GM08714 (cell line): ENCODE results near the gene CLN6.

Experiments
- H3K4me3 ChIP-seq: fragments of 200-500 bp; sonication (Bioruptor generic); 2 replicates; pipeline ENCODE4 v1.5.1; 2014; ENCODE audit warnings: mild to moderate bottlenecking, low read length, inconsistent platforms
- ZNF274 ChIP-seq: IDR thresholded peaks from 2 replicates; pipeline ENCODE4 v1.6.1; 2012; ENCODE audit warnings: mild to moderate bottlenecking, low read depth, low read length

Gene CLN6

GRCh38 chr15:68199340-68199739 lies 30.2 kb downstream of the CLN6 start:
- no peak overlapping the region for H3K4me3 ChIP-seq
- no peak for TF ChIP-seq ZNF274

DNA sequence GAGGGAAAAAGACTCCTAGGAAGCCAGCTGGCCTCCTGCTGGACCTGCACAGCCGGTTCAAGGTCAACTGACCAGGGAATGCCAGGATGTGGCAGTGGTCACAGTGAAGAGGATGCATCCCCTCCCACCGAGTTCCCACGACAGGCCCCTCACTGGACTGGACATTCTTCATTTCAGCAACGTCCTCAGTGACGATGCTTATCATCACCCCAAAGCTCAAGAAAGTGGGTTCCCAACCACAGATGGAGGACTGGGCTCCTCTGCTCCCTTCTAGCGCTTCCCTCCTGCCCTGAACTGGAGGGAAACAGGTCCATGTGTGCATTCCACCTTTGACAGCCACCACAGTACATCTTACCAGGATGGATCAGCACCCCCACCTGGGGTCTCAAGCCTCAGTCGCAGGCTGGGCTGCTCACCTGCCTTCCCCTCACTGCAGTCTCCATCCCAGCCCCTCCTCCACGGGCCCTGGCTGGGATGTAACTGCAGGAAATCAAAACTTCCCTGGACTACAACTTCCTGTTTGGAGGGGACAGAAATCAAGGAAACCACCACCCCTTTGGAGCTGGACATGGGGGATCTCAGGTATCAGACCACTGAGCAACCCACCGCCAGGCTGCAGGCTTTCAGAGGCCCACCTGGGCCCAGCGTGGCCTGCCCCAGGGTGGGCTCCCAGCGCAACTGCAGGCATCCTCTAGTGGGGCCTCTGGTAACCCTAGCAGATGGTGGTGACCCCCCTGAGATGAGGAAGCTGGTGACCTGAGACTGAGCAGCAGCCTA lies 31.7 kb downstream of the CLN6 start:
- TF ChIP-seq ZNF274 = no peak
- no peak overlapping the region for H3K4me3 ChIP-seq

GRCh38 chr15:68197170-68197492 lies 32.4 kb downstream of the CLN6 start:
- H3K4me3 ChIP-seq = no peak overlapping the region
- TF ChIP-seq ZNF274 = no peak

DNA sequence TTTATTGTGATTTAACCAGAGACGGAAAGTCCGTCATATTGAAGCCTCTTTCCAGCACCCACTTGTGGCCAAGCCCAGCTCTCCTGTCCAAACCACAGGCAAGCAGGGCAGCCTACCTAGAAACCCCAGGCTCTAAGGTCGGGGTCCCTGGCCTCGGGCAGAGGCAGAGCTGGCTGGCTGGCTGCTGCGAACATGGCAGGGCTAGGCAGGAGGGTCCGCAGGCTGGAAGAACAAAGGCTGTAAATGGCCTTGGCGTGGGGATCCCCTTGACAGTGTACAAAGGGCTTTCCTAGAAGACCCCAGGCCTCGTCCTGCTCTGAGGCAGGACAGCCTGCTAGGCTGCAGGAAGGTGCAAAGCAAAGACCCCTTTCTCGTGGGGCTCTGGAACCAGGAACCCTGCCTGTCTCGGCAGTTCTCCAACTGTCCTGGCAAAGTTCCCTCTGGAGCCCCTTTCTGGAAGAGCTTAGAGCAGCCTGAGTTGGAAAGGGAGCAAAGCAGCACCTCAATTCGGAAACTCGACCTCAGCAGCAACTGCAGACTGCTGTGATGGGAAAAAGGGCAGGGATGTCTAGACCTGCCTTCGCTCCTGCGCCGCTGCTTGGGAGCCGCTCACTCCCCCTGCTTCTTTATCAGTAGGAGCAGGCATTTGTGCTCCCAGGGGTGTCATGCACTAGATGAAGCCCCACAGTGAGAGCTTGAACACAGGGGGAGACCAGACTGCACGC lies 32.9 kb downstream of the CLN6 start:
- no peak for TF ChIP-seq ZNF274
- H3K4me3 ChIP-seq = no peak overlapping the region

- no peak for TF ChIP-seq ZNF274
Measured at GRCh38 chr15:68195336-68196112, 34.0 kb downstream of the CLN6 start.

DNA sequence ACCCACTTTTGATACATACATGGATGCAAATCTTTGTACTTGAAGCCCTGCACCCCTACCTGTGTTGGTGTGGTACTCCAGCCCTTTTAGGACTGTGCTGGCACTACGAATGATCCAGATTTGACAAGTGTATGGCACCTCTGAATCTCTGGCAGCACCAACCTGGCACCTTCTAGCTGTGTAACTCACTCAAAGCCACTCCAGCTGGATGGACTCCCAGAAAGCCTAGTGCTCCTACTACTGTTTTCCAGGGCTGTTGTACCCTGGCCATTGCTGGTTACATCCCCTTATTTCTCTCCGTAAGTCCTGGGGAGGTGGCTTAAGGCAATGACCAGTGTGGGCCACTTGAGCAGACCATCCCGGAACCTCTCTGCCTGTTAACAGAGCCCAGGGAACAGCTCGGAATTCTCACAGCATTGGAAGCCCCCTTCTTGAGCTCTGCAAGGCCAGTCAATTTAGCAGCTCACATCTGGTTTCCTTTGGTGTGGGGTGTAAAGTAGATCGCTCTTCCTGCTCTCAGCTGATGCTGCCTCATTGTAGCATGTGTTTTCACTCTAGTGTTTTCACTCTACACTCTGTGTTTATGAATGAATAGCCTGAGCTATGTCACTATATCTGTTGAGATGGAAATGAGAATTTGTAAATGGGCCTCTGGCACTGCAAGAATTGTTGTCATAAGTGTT lies 36.6 kb downstream of the CLN6 start:
- no peak overlapping the region for H3K4me3 ChIP-seq
- TF ChIP-seq ZNF274 = no peak

More at GRCh38 chr15:68195336-68196112, 34.0 kb downstream of the CLN6 start:
- H3K4me3 ChIP-seq = no peak overlapping the region

- H3K4me3 ChIP-seq = no peak overlapping the region
- TF ChIP-seq ZNF274 = no peak
Measured at GRCh38 chr15:68192117-68192516, 37.4 kb downstream of the CLN6 start.

GRCh38 chr15:68191555-68191954 lies 38.0 kb downstream of the CLN6 start:
- no peak for TF ChIP-seq ZNF274
- H3K4me3 ChIP-seq = no peak overlapping the region; the same call in 1 of the 2 replicates

- TF ChIP-seq ZNF274 = no peak
- no peak overlapping the region for H3K4me3 ChIP-seq
Measured at GRCh38 chr15:68190048-68190447, 39.5 kb downstream of the CLN6 start.

DNA sequence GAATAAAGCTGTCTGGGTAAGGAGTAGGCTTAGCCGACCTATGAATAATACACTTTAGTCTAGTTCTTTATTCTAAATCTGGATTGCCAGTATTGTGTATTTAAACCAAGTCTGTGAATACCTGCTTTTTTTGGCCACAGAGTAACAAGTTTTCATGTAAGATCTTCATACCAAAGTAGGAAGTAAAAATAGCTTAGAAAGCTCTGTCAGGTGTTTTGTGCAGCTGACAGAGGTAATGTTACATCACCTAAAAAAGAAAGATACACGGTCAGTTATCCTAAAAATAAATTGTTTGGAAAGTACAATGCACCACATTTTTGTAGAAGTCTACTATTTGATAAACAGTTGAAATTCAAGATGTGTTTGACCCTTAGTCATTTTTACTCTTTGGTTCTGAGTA lies 40.9 kb downstream of the CLN6 start:
- TF ChIP-seq ZNF274 = no peak
- no peak overlapping the region for H3K4me3 ChIP-seq

GRCh38 chr15:68187559-68187958 lies 42.0 kb downstream of the CLN6 start:
- no peak overlapping the region for H3K4me3 ChIP-seq
- no peak for TF ChIP-seq ZNF274

DNA sequence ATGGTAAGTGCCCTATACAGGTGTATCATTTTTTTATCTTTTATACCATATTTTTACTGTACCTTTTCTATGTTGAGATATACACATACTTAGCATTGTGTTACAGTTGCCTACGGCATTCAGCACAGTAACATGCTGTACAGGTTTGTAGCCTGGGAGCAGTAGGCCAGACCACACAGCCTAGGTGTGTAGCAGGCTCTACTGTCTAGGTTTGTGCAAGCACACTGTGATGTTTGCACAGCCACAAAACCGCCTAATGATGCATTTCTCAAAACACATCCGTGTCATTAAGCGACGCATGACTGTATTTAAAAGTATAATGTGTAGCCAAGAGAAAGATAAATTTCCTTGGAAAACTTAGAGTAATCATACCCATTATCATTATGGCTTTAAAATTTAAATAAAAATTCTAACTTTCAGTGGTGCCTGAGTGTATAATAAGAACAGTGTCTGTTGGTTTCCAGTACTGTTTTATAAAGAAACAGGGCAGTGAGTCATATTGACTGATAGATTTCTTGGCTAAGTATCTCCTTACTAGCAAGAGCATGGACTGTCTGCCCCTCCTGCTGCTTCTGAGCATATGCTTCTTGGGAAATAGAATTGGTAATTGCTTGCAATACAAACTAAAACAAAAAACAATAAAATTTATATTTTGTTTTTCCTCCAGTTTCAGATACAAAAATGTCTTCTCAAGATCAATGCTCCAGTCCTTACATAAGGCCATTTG lies 42.7 kb downstream of the CLN6 start:
- H3K4me3 ChIP-seq = no peak overlapping the region

DNA sequence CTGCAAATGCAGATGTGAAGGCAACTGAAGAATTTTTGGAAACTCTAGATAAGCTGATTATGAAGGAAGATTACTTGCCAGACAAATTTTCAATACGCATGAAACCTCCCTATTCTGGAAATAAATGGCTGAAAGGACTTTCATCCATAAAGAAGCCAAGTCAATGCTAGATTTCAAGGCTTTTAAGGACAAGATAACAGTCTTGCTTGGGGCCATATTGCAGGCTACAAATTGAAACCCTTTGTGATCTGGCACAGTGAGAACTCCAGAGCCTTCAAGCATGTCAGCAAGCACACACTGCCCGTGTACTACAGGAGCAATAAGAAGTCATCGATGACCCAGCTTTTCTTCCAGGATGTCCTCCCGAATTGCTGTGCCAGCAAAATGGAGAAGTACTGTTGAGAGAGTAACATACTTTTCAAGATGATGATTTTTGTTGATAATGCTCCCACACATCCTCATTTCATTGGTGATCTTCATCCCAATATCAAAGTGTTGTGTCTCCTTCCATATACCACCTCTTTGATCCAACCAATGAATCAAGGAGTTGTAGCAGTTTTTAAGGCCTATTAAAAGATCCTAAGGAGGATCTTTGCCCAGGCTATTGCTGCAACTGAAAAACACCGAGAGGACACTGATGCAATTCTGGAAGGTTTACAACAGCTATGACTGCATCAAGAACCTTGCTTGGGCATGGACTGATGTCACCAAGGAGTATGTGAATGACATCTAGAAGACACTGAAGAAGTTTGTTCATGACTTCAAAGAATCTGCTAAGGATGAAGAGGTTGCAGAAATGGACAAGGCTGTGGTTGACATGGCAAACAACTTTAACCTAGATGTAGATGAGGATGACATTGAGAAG lies 44.7 kb downstream of the CLN6 start:
- no peak overlapping the region for H3K4me3 ChIP-seq
- TF ChIP-seq ZNF274 = no peak

More for the DNA sequence above, 42.7 kb downstream of the CLN6 start:
- no peak for TF ChIP-seq ZNF274
